Measurements from ENCODE around the gene XRRA1.

DNA sequence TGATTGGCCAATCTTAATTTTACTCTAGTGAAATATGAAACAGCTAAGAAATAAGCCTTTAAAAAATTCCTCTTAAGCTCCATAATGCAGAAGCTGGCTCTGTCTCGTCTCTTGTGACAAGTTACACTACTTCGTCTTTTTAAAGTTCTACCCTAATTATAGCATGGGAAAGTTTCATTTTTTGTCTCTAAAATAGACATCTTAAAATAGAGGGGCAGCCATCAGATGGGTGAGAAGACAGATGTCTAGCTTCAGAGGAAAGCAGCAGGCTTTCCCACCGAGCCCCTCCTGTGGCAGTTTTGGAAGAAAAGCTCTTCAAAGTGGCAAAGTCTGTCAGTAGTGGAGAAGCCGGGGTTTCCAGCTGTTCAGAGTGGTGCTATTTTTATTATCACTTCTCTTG, 39.5 kb downstream of the XRRA1 start:
- TF ChIP-seq CTCF (conservative IDR thresholded peaks at IDR 0.05) (no peak), EZH2 (IDR thresholded peaks at IDR 0.05; ENCODE audit: low read depth) (no peak)

Data from PC-9 (cell line).